ENCODE results near the gene TMEM170B. TPM values are rescaled to one million over a fixed set of nuclear protein-coding genes. Genes with fewer than 3 reads are reported as not detected.
A peak's percentile ranks its signal among the peaks of the same experiment; 100 is the strongest.

TMEM170B gene
- total RNA-seq, 2 donors from 2014 or later = 1.0 to 1.6 TPM

GRCh38 chr6:11509471-11509870 lies 28.1 kb upstream of the TMEM170B start:
- peaks cover 6% of the 10 kb centered on the region for H3K4me1 Mint-ChIP-seq (ENCODE audit: low read depth)
- no peaks in the 10 kb centered on the region for H3K9me3 Mint-ChIP-seq
- peaks cover 0 to 4% of the 10 kb centered on the region in 2 donors for H3K36me3 Mint-ChIP-seq (ENCODE audit: insufficient read depth in 2 of 2)
- DNase-seq = no peak
- no peak overlapping the region for H3K4me3 Mint-ChIP-seq
- peaks cover 32% of the 10 kb centered on the region for H3K27me3 Mint-ChIP-seq (ENCODE audit: low read depth)
- no peak overlapping the region for H3K27ac Mint-ChIP-seq
- ATAC-seq (replicated peaks in 1 of 2) = no peak

GRCh38 chr6:11514672-11515071 lies 22.9 kb upstream of the TMEM170B start:
- peaks cover 3% of the 10 kb centered on the region in 2 donors for H3K9me3 Mint-ChIP-seq
- H3K27ac Mint-ChIP-seq = no peak overlapping the region
- H3K4me3 Mint-ChIP-seq = no peak overlapping the region
- peaks cover 0 to 4% of the 10 kb centered on the region in 2 donors for H3K36me3 Mint-ChIP-seq (ENCODE audit: insufficient read depth in 2 of 2)
- peaks cover 10% of the 10 kb centered on the region for H3K4me1 Mint-ChIP-seq (ENCODE audit: low read depth)
- H3K27me3 Mint-ChIP-seq (ENCODE audit: low read depth) = peaks cover 26% of the 10 kb centered on the region
- DNase-seq (no peak), ATAC-seq (replicated peaks in 1 of 2) (no peak)

DNA sequence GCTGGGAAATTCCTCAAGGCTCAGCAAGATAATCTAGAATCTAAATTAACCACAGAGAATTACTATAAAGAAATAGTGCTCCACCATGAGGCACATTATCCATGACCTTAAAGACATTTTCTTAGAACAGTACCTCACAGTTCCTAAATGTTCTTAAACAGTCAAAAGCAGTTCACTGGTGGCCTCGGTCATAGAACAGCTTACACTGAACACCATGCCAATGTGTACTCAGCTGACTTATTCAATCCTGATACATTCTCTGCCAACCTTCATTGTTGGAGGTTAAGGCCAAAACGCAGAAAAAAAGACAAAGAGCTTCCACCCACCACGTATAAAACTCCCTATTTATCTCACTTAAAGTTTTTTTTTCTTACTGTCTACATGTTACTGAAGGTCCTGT lies 21.8 kb upstream of the TMEM170B start:
- peaks cover 3% of the 10 kb centered on the region in 2 donors for H3K9me3 Mint-ChIP-seq
- H3K4me3 Mint-ChIP-seq = no peak overlapping the region
- H3K4me1 Mint-ChIP-seq (ENCODE audit: low read depth) = peaks cover 10% of the 10 kb centered on the region
- no peak overlapping the region for H3K27ac Mint-ChIP-seq
- peaks cover 26% of the 10 kb centered on the region for H3K27me3 Mint-ChIP-seq (ENCODE audit: low read depth)
- H3K36me3 Mint-ChIP-seq (ENCODE audit: insufficient read depth in 2 of 2) = peaks cover 0 to 2% of the 10 kb centered on the region in 2 donors
- no peak for DNase-seq
- no peak for ATAC-seq (replicated peaks in 1 of 2)

DNA sequence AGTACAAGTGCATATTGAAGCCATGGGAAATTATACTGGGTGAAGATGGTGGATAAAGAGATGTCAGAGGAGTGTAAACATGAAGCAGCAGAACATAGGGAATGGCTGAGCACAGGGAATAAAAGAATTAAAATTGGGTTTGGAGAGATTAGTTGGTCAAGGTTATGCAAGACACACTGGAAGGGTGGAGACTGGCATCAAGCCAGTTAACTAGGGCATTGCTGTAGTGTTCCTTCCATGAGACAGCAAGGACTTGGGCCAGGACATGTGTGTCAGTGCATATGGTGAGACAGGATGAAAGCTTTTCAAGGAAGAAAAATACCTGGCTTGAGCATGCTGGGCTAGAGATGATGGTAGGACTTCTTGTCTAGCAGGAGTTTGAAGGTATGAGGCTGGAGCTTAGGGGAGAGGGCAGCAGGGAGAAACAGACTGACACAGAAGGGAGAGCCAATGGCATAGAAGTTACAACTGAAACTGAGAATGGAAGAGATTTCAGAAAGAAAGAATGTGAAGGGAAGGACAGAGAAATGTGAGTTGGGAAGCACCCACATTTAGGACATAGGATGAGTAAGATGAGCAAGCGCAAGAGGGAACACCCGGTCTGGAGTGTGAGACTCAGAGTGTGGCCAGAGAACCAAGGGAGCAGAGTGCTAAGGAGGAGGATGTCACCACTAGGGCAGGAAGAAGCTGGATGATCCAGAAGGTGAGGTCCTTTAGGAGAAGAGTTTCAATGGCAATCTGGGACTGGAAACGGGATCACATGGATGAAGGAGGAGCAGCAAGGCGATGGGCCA lies 14.5 kb upstream of the TMEM170B start:
- no peaks in the 10 kb centered on the region for H3K27me3 Mint-ChIP-seq (ENCODE audit: low read depth)
- no peak for DNase-seq
- peaks cover 2% of the 10 kb centered on the region in 2 donors for H3K9me3 Mint-ChIP-seq
- no peaks in the 10 kb centered on the region for H3K36me3 Mint-ChIP-seq (ENCODE audit: insufficient read depth in 2 of 2)
- no peak overlapping the region for H3K27ac Mint-ChIP-seq
- ATAC-seq (replicated peaks in 1 of 2) = no peak
- H3K4me3 Mint-ChIP-seq = no peak overlapping the region
- H3K4me1 Mint-ChIP-seq (ENCODE audit: low read depth) = no peaks in the 10 kb centered on the region

- Mint-ChIP-seq H3K9me3 (no peaks in the 10 kb centered on the region), H3K4me3 (no peak overlapping the region), H3K27ac (no peak overlapping the region), H3K4me1 (ENCODE audit: low read depth) (no peaks in the 10 kb centered on the region), H3K36me3 (ENCODE audit: insufficient read depth in 2 of 2) (no peaks in the 10 kb centered on the region), H3K27me3 (ENCODE audit: low read depth) (peaks cover 12% of the 10 kb centered on the region)
- ATAC-seq (replicated peaks in 1 of 2) = no peak
- DNase-seq = no peak
These were observed 11.9 kb upstream of the TMEM170B start for GRCh38 chr6:11525468-11526155.

DNA sequence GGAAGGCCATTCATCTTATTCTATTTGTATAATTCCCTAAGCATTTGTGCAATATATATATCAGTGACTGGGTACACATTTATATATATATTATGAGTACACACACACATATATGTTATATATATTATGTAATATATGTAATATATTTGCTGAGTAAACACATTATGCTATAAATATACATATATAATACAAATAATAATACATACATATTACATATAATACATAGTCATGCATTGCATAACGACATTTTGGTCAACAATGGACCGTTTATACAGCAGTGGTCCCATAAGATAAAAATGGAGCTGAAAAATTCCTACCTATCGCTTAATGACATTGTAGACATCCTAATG lies 11.4 kb upstream of the TMEM170B start:
- peaks cover 17% of the 10 kb centered on the region for H3K27me3 Mint-ChIP-seq (ENCODE audit: low read depth)
- DNase-seq = no peak
- no peak for ATAC-seq (replicated peaks in 1 of 2)

DNA sequence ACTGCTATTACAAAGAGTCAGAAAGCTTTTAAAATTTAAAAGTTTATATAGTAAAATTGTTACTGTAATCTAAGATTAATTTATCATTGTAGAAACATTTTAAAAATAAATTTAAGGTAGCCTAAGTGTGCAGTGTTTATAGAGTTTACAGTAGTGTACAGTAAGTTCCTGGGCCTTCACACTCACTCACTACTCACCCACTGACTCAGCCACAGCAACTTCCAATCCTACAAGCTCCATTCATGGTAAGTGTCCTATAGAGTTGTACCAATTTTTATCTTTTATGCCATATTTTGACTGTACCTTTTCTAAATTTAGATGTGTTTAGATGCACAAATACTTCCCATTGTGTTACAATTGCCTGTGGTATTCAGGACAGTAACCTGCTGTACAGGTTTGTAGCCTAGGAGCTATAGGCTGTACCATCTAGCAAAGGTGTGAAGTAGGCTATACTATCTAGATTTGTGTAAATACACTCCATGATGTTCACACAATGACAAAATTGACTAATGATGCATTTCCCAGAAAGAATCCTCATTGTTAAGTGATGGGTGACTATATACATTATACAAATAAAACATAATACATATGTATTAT lies 10.2 kb upstream of the TMEM170B start:
- Mint-ChIP-seq H3K27me3 (ENCODE audit: low read depth) (peaks cover 21% of the 10 kb centered on the region), H3K36me3 (ENCODE audit: insufficient read depth in 2 of 2) (no peaks in the 10 kb centered on the region), H3K9me3 (no peaks in the 10 kb centered on the region), H3K27ac (no peak overlapping the region), H3K4me1 (ENCODE audit: low read depth) (no peaks in the 10 kb centered on the region), H3K4me3 (no peak overlapping the region)
- ATAC-seq (replicated peaks in 1 of 2) (no peak), DNase-seq (no peak)

More for the DNA sequence above, 11.4 kb upstream of the TMEM170B start:
- H3K9me3 Mint-ChIP-seq = no peaks in the 10 kb centered on the region
- H3K4me1 Mint-ChIP-seq (ENCODE audit: low read depth) = no peaks in the 10 kb centered on the region
- no peak overlapping the region for H3K27ac Mint-ChIP-seq
- no peak overlapping the region for H3K4me3 Mint-ChIP-seq
- no peaks in the 10 kb centered on the region for H3K36me3 Mint-ChIP-seq (ENCODE audit: insufficient read depth in 2 of 2)

DNA sequence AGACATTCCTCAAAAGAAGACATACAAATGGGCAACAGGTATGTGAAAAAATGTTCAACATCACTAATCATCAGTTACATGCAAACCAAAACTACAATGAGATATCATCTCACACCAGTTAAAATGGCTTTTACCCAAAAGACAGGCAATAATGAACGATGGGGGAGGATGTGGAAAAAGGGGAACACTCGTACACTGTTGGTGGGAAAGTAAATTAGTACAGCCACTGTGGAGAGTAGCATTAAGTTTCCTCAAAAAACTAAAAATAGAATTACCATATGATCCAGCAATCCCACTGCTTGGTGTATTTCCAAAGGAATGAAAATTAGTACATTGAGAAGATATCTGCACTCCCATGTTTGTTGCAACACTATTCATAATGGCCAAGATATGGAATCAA lies 8.6 kb upstream of the TMEM170B start:
- Mint-ChIP-seq H3K36me3 (ENCODE audit: insufficient read depth in 2 of 2) (no peaks in the 10 kb centered on the region), H3K27me3 (ENCODE audit: low read depth) (peaks cover 21% of the 10 kb centered on the region), H3K9me3 (no peaks in the 10 kb centered on the region), H3K4me1 (ENCODE audit: low read depth) (no peaks in the 10 kb centered on the region), H3K27ac (no peak overlapping the region), H3K4me3 (no peak overlapping the region)
- no peak for ATAC-seq (replicated peaks in 1 of 2)
- no peak for DNase-seq

GRCh38 chr6:11532097-11532496 lies 5.5 kb upstream of the TMEM170B start:
- no peak overlapping the region for H3K4me3 Mint-ChIP-seq
- no peaks in the 10 kb centered on the region for H3K9me3 Mint-ChIP-seq
- no peak for ATAC-seq (replicated peaks in 1 of 2)
- H3K4me1 Mint-ChIP-seq (ENCODE audit: low read depth) = no peaks in the 10 kb centered on the region
- H3K36me3 Mint-ChIP-seq (ENCODE audit: insufficient read depth in 2 of 2) = no peaks in the 10 kb centered on the region
- peaks cover 35% of the 10 kb centered on the region for H3K27me3 Mint-ChIP-seq (ENCODE audit: low read depth)
- no peak for DNase-seq
- H3K27ac Mint-ChIP-seq = no peak overlapping the region

DNA sequence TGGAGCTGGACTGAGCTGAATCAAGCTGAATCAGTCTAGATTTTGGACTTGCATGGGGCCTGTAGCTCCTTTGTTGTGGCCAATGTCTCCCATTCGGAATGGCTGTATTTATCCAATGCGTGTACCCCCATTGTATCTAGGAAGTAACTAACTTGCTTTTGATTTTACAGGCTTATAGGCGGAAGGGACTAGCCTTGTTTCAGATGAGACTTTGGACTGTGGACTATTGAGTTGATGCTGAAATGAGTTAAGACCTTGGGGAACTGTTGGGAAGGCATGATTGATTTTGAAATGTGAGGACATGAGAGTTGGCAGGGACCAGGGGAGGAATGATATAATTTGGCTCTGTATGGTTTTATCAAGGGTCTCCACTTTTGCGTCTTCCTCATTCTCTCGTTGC lies 3.0 kb upstream of the TMEM170B start:
- peaks cover 26% of the 10 kb centered on the region for H3K27me3 Mint-ChIP-seq (ENCODE audit: low read depth)
- H3K4me3 Mint-ChIP-seq = no peak overlapping the region
- H3K36me3 Mint-ChIP-seq (ENCODE audit: insufficient read depth in 2 of 2) = no peaks in the 10 kb centered on the region
- H3K27ac Mint-ChIP-seq = no peak overlapping the region
- ATAC-seq (replicated peaks in 1 of 2) (no peak), DNase-seq (no peak)
- peaks cover 7% of the 10 kb centered on the region for H3K4me1 Mint-ChIP-seq (ENCODE audit: low read depth)
- H3K9me3 Mint-ChIP-seq = no peaks in the 10 kb centered on the region

GRCh38 chr6:11535801-11536230 lies 1.7 kb upstream of the TMEM170B start:
- Mint-ChIP-seq H3K36me3 (ENCODE audit: insufficient read depth in 2 of 2) (no peaks in the 10 kb centered on the region), H3K27ac (no peak overlapping the region), H3K27me3 (ENCODE audit: low read depth) (peaks cover 21% of the 10 kb centered on the region), H3K4me3 (peak overlapping the region; percentile 6 to 26), H3K4me1 (ENCODE audit: low read depth) (peaks cover 7% of the 10 kb centered on the region), H3K9me3 (no peaks in the 10 kb centered on the region)
- DNase-seq (peak in 1 of 2 donors; percentile 6), ATAC-seq (replicated peaks in 1 of 2) (no peak)

GRCh38 chr6:11536795-11537194 lies 754 bp upstream of the TMEM170B start:
- Mint-ChIP-seq H3K4me1 (ENCODE audit: low read depth) (peaks cover 7% of the 10 kb centered on the region), H3K36me3 (ENCODE audit: insufficient read depth in 2 of 2) (peaks cover 0 to 3% of the 10 kb centered on the region in 2 donors), H3K9me3 (no peaks in the 10 kb centered on the region), H3K27me3 (ENCODE audit: low read depth) (peaks cover 14% of the 10 kb centered on the region), H3K4me3 (peak overlapping the region; percentile 90 to 95), H3K27ac (peak overlapping the region; percentile 74)
- ATAC-seq (replicated peaks in 1 of 2) = no peak
- peak in 1 of 2 donors; percentile 12 for DNase-seq

DNA sequence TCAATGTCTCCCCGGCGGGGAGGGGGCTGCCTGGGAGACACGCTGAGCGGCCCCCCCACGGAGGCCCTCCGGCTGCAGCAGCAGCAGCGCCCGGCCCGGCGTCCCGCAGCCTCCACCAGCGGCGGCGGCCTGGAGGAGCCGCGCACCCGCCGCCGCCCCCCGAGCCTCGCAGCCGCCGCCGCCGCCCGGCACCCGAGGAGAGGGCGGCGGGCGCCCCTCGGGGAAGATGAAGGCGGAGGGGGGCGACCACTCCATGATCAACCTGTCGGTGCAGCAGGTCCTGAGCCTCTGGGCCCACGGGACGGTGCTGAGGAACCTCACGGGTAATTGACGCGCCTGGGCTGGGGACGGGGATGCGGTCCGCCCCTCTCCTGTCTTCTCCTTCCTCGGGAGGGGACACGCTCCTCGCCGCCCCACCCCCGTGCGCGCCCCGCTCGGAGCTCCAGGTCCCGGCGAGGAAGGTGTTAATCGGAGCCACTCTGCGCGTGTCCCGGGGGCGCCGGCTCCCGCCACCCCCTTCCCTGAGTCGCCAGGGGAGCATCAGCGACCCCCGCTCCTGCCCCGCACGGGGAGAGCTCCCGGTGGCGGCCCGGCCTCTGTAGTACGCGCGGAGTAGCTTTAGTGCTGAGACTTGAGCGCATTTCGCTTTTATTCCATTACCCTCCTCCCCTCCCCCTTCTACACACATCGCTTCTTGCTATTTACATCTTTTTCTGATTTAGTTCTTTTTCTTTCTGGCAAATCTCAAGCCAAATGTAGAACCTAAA lies 686 bp downstream of the TMEM170B start:
- peaks cover 0 to 3% of the 10 kb centered on the region in 2 donors for H3K36me3 Mint-ChIP-seq (ENCODE audit: insufficient read depth in 2 of 2)
- no peaks in the 10 kb centered on the region for H3K9me3 Mint-ChIP-seq
- peak overlapping the region; percentile 83 to 87 for H3K4me3 Mint-ChIP-seq
- peaks cover 14% of the 10 kb centered on the region for H3K27me3 Mint-ChIP-seq (ENCODE audit: low read depth)
- peak overlapping the region; percentile 91 for H3K27ac Mint-ChIP-seq
- ATAC-seq (replicated peaks in 1 of 2) = peak; percentile 16 to 20
- DNase-seq = peak; percentile 25 to 32
- peaks cover 7% of the 10 kb centered on the region for H3K4me1 Mint-ChIP-seq (ENCODE audit: low read depth)
